GM21737 (cell line): ENCODE data around the gene AK2.
"Not testable (repeated sequence)": the region's sequence is repeated elsewhere in the genome, so short reads cannot be mapped to it uniquely, and the experiment has no call there.

Experiments
- ATAC-seq: cut with Tn5 transposase; IDR thresholded peaks from one replicate; pipeline ENCODE4 v1.9.1; 2021; ENCODE audit warnings: mild to moderate bottlenecking, moderate library complexity; ENCODE audit not compliant: unreplicated experiment

Gene AK2

DNA sequence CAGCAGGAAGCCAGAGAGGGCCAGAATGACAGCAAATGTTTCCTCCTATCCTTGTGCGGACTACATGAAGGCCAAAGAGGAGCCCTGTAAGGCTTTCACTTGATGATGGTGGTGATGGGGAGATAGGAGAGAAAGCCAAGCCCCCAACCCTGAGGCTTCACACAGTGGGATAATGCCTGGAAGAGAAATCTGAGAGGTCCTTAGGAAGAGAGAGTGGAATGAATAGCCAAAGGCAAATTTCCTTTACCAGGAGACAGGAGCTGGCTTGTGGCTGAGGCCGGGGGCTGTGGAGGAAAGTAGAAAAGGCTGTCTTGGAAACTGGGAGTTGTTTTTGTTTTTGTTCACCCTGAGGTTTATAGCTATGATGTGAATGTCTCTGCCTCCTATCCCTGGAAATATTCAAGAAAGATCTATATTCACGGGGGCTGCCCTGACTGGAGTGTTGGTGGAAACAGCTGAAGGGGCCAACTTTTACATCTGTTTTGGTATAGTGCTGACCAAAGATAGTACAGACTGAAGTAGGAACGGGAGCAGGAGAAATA is 59.1 kb downstream of the AK2 start:
- ATAC-seq: no peak

DNA sequence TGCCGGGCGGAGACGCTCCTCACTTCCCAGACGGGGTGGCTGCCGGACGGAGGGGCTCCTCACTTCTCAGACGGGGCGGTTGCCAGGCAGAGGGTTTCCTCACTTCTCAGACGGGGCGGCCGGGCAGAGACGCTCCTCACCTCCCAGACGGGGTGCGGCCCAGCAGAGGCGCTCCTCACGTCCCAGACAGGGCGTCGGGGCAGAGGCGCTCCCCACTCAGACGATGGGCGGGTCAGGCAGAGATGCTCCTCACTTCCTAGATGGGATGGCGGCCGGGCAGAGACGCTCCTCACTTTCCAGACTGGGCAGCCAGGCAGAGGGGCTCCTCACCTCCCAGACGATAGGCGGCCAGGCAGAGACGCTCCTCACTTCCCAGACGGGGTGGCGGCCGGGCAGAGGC is 61.6 kb downstream of the AK2 start:
- not testable (repeated sequence) for ATAC-seq

DNA sequence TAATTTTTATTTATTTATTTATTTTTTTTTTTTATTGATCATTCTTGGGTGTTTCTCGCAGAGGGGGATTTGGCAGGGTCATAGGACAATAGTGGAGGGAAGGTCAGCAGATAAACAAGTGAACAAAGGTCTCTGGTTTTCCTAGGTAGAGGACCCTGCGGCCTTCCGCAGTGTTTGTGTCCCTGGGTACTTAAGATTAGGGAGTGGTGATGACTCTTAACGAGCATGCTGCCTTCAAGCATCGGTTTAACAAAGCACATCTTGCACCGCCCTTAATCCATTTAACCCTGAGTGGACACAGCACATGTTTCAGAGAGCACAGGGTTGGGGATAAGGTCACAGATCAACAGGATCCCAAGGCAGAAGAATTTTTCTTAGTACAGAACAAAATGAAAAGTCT is 63.2 kb downstream of the AK2 start:
- not testable (repeated sequence) for ATAC-seq

DNA sequence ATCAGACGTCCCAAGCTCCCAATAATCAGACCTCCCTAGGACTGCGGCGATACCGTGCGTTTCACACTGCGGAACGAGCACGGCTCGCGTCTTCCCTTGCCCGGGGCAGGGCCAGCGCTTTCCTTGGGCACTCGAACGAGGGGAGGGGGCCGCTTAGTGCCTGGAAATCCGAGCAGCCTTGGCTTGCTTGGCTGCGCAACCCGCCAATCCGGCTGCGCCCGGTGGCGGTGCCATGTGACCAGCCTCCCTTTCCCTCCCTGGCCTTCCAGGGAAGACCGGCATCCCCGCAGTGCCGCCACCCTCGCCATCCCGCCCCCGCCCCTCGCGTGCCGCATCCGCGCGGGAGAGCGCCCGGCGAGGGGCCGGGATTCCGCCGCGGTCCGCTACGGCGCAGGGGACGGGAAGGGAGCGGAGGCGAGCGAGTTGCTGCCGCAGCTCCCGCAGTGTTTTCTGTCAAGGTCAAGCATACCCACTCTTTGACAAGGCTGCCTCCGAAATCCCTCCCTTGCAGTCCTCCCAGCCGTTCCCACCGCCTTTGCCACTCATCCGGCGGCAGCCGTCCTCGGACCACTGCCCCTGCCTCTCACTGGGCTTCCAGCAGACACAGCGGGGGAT is 63.8 kb downstream of the AK2 start:
- ATAC-seq: no peak

DNA sequence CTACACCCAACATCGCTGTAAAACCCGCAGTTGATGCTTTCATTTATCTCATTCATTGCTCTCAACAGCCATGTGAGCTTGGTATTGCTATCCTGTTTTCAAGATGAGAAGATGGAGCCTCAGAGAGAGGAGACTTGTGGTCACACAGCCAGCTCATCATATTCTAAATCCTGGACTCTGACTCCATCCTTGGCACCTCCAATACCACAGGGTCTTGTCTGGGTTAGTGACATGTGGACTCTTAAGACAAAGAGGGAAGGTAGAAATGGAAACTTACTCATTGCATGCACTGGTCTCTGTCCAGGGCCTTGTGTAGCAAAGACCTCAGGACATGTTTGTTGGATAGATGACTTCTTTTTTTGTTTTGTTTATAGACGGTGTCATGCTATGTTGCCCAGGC is 65.1 kb downstream of the AK2 start:
- ATAC-seq: no peak

DNA sequence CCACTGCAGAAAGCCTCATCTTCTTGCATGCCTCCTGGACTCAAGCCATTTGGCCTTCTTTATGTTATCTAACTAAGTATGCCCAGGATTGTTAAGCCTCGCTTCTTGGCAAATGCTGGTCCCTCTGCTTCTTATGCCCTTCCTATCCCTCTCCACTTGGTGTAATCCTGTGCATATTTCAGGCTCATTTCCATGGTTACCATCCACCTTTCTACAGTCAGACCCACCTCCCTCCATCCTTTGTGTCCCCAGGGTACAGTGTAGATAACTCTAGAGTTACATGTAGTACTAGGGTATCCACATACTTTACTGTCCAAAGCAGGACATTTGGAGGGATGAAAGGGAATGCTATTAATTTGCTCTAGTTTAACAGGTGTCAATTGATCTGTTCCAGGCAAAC is 65.5 kb downstream of the AK2 start:
- no peak for ATAC-seq

DNA sequence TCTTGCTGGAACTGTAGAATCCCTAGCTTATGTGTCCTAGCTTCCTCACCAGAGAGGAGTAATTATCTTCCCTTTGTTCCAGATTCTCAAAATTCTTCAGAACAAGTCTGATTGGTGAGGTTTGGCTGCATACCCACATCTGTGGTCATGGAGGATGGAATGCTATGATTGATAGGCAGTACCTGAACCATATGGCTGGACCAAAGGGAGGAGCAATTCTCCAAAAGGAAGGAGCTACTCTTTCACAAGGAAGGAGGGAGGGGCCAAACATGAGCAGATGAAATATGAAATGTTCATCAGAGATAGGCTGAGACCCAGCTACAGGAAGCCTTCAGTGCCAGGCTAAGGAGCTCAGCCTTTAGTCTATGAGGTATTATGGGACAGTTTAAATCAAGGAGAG is 67.1 kb downstream of the AK2 start:
- no peak for ATAC-seq

DNA sequence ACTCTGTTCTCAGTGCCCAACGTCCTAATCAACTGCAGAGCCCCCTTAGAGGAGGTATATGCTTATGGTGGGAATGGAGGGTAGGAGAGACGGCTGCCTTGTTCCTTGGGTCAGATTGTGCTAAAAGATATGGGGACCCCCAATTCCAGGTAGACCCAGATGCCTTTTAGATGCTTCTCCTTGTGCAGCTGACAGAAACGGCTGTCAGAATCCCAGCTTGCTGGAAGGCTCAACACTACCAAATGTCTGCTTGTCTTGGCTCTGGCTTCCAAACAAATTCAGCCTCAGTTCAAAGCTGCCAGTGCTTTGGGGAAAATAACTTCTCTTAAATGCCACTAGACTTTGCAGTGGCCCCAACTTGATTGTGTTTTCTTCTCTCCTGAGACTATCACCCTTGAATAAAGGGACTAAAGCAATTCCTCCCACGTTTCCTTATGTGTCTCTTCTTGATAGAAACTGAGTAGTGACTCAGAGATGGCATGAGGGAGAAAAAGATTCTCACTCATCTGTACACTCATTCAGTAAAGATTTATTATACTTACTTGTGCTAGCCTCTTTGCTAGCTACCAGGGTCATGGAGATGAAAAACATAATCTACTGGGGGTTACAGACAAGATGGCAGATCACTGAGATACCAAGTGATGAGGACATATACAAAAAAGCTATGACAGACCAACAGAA is 68.7 kb downstream of the AK2 start:
- no peak for ATAC-seq

DNA sequence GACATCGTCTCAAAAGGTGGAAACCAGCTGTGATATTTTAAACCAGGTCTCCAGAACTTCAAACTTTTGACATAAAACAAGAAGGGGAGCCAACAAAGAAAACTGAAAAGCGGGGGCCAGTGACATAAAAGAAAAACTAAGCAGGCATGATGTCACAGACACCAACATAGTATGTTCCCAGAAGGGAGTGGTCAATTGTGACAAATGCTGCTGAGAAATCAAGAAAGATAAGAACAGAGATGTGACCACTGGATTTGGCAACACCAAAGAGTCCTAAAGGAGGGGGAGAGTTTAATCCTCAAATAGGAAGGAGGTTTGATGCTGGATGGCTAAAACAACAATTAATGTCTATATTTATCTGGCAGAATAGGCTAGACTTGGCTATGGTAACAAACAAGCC is 69.8 kb downstream of the AK2 start:
- no peak for ATAC-seq

DNA sequence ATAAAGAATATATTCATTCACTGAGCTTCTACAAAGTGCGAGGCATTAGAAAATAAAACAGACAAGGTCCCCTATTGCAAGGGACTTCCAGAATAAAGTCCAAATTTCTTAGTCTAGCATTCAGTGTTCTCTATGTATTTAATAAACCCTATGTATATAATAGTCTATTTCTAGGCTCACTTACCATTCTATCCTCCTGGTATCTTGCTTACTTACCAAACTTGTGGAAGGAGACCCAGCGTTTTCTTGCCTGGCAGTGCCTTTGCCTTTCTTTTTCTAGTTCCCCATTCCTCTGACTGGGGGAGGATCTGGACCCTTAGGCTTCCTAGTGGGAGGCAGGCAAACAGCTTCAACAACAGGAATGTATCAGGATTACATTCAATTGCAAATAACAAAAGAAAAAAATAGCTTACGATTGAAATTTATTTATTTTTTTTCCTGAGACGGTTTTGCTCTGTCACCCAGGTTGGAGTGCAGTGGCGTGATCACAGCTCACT is 71.4 kb downstream of the AK2 start:
- ATAC-seq: no peak

DNA sequence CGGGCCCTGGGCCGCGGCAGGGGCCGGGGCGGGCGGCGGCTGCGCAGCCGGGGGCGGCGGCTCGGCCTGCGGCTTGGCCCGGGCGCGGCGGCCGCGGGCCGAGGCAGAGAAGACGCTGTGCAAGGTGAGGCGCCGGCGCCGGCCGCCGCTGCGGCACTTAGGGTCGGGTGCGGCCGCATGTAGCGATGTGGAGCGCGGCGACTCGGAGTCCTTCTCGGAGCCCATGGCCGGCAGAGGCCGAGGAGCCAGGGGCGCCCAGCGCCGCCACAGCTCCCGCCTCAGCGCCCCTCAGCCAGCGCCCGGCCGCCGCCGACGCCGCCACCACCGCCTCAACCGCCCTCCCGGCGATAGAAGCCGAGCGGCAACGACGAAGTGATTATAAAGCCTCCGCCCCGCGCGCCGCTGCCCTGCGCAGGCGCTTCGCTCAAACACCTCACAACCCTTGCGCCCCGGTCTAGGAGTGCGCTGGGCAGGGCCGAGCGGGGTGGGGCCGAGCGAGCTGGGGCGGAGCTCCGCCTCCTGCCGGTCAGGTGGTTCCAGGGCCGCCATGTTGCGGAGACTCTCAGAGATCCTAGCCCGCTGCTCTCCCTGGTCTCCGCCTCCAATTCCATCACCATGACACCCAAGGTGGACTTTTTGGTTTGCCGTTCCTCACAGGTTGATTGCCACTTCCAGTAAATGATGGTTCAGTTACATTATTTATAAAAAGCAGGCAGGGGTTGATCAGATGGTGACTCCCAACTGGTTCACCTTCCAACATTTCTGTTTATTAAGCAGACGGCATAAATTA is 72.0 kb downstream of the AK2 start, which contains the start of gene RNF19B:
TSS of gene RNF19B (minus strand) at position 349 of the 790 bp plus-strand sequence. CDS start at position 225, 124 bp downstream.
- peak; percentile 79 for ATAC-seq

DNA sequence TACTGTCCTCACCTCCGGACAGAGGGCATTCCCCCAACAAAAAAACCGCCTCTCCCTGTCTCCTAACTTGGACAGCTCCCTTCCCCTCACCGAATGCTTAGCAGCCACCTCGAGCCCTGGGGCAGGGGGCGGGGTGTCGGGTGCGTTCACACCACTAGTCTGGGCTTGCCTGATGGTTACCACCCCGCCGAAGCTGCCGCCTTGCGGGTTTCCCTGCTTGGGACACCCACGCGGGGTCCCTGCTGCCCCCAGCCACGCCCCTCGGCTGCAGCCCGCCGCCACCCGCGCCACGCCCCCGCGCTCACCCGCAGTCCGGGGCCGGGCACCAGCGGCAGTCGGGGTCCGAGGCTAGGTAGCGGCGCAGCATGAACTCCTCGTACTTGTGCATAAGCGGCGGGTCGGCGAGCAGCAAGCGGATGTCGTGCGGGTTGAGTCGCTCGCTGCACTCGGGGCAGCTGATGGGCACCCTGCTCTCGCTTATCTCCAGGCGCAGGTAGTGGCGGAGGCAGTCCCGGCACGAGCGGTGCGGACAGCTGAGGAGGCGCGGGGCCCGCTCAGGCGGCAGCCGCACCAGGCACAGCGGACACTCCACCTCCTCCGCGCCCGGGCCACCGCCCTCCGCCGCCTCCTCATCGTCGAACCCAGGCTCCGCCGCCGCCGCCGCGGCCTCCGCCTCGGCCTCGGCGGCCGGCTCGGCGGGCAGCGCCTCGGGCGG is 72.8 kb downstream of the AK2 start:
- peak; percentile 23 for ATAC-seq

DNA sequence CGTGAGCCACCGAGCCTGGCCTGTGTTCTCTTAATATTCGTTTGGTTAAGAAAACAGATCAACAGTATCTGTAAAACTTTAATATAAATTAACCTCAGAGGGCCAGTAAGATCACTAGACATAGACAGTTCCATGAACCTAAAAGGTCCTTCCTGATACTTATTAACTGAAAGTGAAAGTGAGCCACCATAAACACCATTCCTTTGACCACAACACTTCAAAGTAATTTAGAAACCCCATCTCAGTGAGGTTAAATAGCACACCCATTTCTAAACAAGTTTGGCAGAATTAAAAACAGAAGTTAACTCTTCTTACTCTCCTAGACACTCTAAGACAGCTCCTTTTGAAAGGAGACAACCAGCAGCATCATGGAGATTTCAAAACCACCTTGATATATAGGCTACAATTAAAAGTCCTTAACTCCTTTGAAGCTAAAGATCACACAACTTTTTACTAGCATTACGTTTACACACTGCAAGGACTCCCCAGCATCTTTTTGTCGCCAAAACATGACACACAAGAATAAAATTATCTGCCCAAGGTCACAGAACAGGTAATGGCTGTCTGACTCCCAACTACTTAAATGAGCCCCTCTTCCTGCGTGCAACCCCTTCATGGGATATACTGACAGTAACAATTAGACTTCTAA is 74.3 kb downstream of the AK2 start:
- no peak for ATAC-seq

DNA sequence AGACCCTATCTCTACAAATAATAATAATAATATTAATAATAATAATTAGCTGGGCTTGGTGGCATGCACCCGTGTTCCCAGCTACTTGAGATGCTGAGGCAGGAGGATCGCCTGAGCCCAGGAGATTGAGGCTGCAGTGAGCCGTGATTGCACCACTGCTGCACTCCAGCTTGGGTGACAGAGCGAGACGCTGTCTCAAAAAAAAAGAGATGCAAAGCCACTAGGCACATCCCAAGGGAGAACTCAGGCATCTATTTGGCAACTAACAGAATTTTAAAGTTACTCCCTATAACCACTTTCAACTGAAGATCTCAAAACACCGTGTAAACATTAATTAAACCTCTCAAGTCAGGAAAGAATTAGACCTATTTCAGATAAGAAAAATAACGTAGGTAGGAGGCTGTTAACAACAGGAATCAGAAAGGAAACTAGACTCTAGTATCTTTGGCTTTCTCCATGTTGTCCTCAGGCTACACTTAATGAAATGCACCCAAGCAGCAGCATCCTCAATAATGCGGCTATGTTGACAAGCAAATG is 75.8 kb downstream of the AK2 start:
- ATAC-seq: no peak

DNA sequence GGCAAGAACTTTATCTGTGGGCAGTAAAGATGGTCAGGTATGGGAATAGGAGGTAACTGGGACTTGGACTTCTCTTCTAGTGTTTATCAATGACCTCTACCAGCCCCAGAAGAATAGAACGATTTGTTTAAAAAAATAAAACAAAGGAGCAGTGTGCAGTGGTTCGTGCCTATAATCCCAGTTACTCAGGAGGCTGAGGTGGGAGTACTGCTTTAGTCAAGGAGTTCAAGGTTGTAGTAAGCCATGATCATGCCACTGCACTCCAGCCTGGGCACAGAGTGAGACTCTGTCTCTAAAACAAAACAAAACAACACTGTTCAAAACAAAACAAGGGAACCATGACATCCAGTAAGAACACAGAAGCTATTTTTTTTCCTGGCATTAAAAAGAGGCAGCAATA is 76.3 kb downstream of the AK2 start:
- no peak for ATAC-seq

DNA sequence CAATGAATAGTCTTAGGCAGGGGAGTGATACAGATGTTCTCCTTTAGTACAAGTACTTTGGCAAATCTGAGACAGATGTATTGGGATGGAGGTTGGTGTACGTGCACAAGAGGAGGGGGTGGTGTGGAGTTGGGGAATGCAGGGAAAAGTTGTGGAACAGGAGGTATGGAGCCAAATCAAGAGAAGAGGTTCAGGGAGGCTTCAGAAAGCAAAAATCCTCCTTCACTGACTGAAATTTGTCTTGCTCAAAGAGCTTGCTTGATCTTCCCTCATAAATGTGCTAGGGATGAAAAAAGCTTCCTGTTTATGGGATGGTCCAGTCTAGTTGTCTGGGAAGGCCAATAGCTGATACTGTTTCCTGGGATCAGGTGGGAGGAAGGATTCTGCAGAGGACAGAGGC is 77.9 kb downstream of the AK2 start:
- no peak for ATAC-seq
